ENCODE measurements around the gene FAM187B. TPM values are rescaled to one million over a fixed set of nuclear protein-coding genes. Genes with fewer than 3 reads are reported as not detected.
"Not testable (repeated sequence)": the region's sequence is repeated elsewhere in the genome, so short reads cannot be mapped to it uniquely, and the experiment has no call there.

The FAM187B gene
- total RNA-seq, 2 donors from 2014 or later = not detected

GRCh38 chr19:35204799-35205732 is 23.5 kb downstream of the FAM187B start:
- TF ChIP-seq CTCF (IDR thresholded peaks at IDR 0.05) (no peak), POLR2A (IDR thresholded peaks at IDR 0.05) (no peak)
- H3K4me1 ChIP-seq = peaks cover 11% of the 10 kb centered on the region
- WGBS, 2 donors = 61 to 70% methylated on average over 13 of the region's 13 CpGs
- peak in 1 of 4 donors; percentile 49 for DNase-seq
- no peak for ATAC-seq
- H3K9me3 ChIP-seq = no peaks in the 10 kb centered on the region
- H3K27me3 ChIP-seq = no peaks in the 10 kb centered on the region
- H3K36me3 ChIP-seq (replicated peaks in 1 of 2; ENCODE audit: insufficient read depth in 1 of 2, low read depth in 2 of 2) = no peaks in the 10 kb centered on the region
- intact Hi-C loops (cut with DNase I) = no loop called here
- no peak overlapping the region for H3K27ac ChIP-seq
- H3K4me3 ChIP-seq = no peak overlapping the region

- no peaks in the 10 kb centered on the region for H3K27me3 ChIP-seq
- TF ChIP-seq CTCF (IDR thresholded peaks at IDR 0.05) (no peak), POLR2A (IDR thresholded peaks at IDR 0.05) (no peak)
- intact Hi-C loops (cut with DNase I) = no loop called here
- DNase-seq (no peak), ATAC-seq (no peak)
- 81 to 84% methylated on average over 4 of the region's 4 CpGs for WGBS, 2 donors
- H3K36me3 ChIP-seq (replicated peaks in 1 of 2; ENCODE audit: insufficient read depth in 1 of 2, low read depth in 2 of 2) = no peaks in the 10 kb centered on the region
- no peaks in the 10 kb centered on the region for H3K9me3 ChIP-seq
- no peak overlapping the region for H3K27ac ChIP-seq
- H3K4me3 ChIP-seq = no peak overlapping the region
- peaks cover 11% of the 10 kb centered on the region for H3K4me1 ChIP-seq
Measured at GRCh38 chr19:35202722-35203688, 25.5 kb downstream of the FAM187B start.

- H3K9me3 ChIP-seq = no peaks in the 10 kb centered on the region
- ATAC-seq (no peak), DNase-seq (no peak)
- H3K4me3 ChIP-seq = no peak overlapping the region
- no peak overlapping the region for H3K27ac ChIP-seq
- 52 to 66% methylated on average over 2 of the region's 2 CpGs for WGBS, 2 donors
- H3K4me1 ChIP-seq = no peaks in the 10 kb centered on the region
- no peaks in the 10 kb centered on the region for H3K27me3 ChIP-seq
- TF ChIP-seq POLR2A (IDR thresholded peaks at IDR 0.05) = no peak
- no peak for TF ChIP-seq CTCF (IDR thresholded peaks at IDR 0.05)
- intact Hi-C loops (cut with DNase I) = no loop called here
- H3K36me3 ChIP-seq (replicated peaks in 1 of 2; ENCODE audit: insufficient read depth in 1 of 2, low read depth in 2 of 2) = no peaks in the 10 kb centered on the region
Measured at GRCh38 chr19:35199481-35199880, 29.1 kb downstream of the FAM187B start.

- DNase-seq; ATAC-seq; intact Hi-C loops (cut with DNase I); H3K27ac ChIP-seq; H3K9me3 ChIP-seq; H3K36me3 ChIP-seq (replicated peaks in 1 of 2; ENCODE audit: insufficient read depth in 1 of 2, low read depth in 2 of 2); H3K4me1 ChIP-seq; H3K27me3 ChIP-seq; H3K4me3 ChIP-seq: not testable (repeated sequence)
- 67 to 71% methylated on average over 6 of the region's 6 CpGs for WGBS, 2 donors
Measured at GRCh38 chr19:35196861-35197260, 31.7 kb downstream of the FAM187B start.

GRCh38 chr19:35195830-35196229 is 32.7 kb downstream of the FAM187B start:
- Histone ChIP-seq H3K27me3 (no peaks in the 10 kb centered on the region), H3K4me3 (no peak overlapping the region), H3K27ac (no peak overlapping the region), H3K36me3 (replicated peaks in 1 of 2; ENCODE audit: insufficient read depth in 1 of 2, low read depth in 2 of 2) (no peaks in the 10 kb centered on the region), H3K9me3 (no peaks in the 10 kb centered on the region), H3K4me1 (no peaks in the 10 kb centered on the region)
- TF ChIP-seq CTCF (IDR thresholded peaks at IDR 0.05) (no peak), POLR2A (IDR thresholded peaks at IDR 0.05) (no peak)
- ATAC-seq (no peak), DNase-seq (no peak)
- WGBS, 2 donors = 40 to 47% methylated on average over 2 of the region's 2 CpGs
- intact Hi-C loops (cut with DNase I) = no loop called here
